NCI-H146 treated with DMSO at 0.1 percent for 48 hours (cell line): Measurements from ENCODE around the gene ZNF628.
"Not testable (repeated sequence)": the region's sequence is repeated elsewhere in the genome, so short reads cannot be mapped to it uniquely, and the experiment has no call there.

ENCODE experiments used
- DNase-seq: peaks from one replicate; lab custom pipeline; 2025; ENCODE audit not compliant: unreplicated experiment; lab: John Stamatoyannopoulos, UW

Gene ZNF628

DNA sequence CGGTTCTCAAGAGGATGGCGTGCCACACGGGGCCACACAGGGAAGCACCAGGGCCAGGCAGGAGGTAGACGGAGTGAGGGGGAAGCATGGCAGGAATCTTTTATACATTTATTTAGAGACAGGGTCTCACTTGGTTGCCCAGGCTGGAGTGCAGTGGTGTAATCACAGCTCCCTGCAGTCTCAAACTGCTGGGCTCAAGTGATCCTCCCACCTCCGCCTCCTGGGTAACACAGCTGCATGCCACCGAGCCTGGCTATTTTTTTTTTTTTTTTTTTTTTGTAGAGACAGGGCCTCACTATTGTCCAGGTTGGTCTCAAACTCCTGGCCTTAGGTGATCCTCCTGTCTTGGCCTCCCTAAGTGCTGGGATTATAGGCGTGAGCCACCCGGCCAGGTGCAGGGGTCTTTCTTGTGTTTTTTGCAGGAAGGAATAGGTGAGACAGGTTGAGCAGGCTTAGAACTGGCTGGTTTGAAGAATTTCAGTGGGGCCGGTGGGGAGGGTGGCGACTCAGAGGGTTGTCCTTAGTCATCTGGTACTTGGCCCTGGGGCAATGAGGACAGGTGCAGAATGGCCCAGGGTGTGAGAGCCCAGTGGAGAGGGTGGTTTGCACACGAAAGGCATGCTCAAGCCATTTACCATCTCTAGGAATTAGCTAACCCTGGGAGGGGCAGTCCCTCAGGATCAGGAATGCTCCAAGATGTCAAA lies 19.4 kb downstream of the ZNF628 start:
- peak; percentile 63 for DNase-seq

- not testable (repeated sequence) for DNase-seq
These were observed 20.4 kb downstream of the ZNF628 start for GRCh38 chr19:55496820-55497219.

GRCh38 chr19:55497763-55498162 lies 21.3 kb downstream of the ZNF628 start:
- no peak for DNase-seq

DNA sequence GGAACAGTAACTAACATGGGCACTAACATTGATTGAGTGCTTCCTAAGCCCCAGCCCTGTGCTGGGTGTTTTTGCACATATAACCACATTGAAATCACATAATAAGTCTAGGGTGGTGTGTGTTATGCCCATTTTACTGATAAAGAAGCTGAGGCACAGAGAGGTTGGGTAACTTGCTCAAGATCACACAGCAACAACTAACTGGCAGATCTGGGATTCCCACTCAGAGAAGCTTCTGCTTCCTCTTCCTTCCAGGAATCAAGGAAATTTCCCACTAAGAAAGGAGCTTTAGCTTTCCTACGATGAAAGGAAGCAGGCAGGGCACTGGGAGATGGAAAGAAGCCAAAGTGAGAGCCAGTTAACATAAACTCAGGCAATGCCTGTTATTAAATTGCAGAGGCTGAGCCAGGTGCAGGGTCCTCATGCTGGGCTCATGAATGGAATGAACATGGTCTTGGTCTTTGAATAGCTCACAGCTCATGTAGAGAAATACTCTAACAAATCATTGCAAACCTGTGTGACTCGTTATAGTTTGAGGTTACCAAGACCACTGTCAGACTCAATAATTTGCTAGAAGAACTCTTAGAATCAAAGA lies 21.9 kb downstream of the ZNF628 start:
- DNase-seq: peak; percentile 18

DNA sequence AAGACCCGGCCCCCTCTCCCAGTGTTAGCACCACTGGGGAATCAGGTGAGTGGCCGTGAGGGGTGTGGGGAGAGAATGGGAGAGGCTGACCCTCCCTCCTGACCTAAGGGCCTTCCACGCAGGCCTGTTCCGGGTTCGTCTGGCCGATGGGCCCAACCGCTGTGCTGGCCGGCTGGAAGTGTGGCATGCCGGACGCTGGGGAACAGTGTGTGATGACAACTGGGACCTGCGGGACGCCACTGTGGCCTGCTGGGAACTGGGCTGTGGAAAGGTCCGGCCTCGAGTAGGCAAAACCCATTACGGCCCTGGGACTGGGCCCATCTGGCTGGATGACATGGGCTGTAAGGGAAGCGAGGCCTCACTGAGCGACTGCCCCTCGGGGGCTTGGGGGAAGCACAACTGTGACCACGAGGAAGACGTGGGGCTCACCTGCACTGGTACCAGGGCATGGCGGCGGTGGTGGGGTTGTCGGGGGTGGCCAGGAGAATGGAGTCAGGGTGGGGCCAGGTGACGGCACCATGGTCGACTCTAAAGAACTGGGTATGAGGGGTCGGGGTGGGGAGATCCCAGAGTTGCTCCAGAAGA lies 24.0 kb downstream of the ZNF628 start:
- DNase-seq: no peak

GRCh38 chr19:55502197-55502952 lies 26.0 kb downstream of the ZNF628 start:
- no peak for DNase-seq

GRCh38 chr19:55503157-55503501 lies 26.7 kb downstream of the ZNF628 start:
- DNase-seq: no peak

GRCh38 chr19:55503502-55504251 lies 27.3 kb downstream of the ZNF628 start:
- DNase-seq: peak; percentile 92

- DNase-seq: no peak
These were observed 27.8 kb downstream of the ZNF628 start for GRCh38 chr19:55504252-55504603.

DNA sequence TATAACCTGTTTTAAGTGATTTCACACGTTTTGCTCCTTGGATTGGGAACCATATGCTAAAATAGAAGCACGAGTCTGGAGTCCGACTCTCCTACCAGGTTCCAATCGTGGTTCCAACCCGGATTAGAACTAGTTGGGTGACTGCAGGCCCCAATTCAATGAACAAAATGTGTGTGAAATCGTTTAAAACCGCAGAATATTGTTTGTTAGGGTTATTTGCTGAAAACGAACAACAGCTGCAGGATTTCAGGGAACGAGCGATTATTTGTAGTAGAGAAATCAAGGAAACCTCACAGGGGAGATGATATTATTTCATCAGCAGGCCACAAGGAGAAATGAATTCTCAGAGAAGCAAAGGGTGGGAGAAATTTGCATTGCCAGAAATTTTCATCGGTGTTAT lies 28.6 kb downstream of the ZNF628 start:
- DNase-seq: no peak

- DNase-seq: no peak
These were observed 31.7 kb downstream of the ZNF628 start for GRCh38 chr19:55508120-55508519.

- DNase-seq: peak; percentile 82
These were observed 40.6 kb downstream of the ZNF628 start for GRCh38 chr19:55516878-55517620.

GRCh38 chr19:55519451-55520311 lies 43.3 kb downstream of the ZNF628 start:
- DNase-seq: no peak

DNA sequence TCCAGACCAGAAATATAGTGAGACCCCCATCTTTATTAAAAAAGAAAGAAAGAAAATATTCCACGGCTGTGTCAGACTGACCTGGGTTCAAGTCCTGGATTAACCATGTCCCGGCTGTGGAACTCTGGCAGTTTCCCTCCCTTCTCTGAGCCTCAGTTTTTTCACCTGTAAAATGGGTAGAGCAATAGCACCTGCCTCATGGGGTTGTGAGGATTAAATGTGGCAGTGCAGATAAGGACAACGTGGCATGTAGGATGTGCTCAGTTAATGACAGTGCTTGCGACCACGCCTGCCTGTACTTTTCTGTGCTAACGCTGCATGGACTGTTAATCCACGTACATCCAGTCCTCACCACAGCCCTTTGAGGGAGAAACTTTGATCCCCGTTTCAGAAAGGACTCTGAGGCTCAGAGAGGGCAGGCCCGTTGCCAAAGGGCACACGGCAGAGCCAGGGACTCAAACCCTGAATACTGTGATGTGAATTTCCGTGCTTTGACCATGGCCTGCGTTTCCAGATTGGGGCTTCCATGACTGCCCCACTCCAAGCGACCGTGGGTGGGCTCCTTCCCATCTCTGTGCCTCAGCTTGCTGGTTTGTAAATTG lies 44.4 kb downstream of the ZNF628 start:
- no peak for DNase-seq

GRCh38 chr19:55525289-55526101 lies 49.1 kb downstream of the ZNF628 start:
- DNase-seq: peak; percentile 40

GRCh38 chr19:55526216-55527196 lies 50.1 kb downstream of the ZNF628 start:
- peak; percentile 86 for DNase-seq
